SK-N-MC (cell line): ENCODE results near the gene MAP3K2.

Experiments
- EZH2 ChIP-seq: fragments of 200-600 bp; sonication (generic); IDR thresholded peaks from one replicate; pipeline ENCODE4 v1.6.1; 2017; ENCODE audit warnings: antibody characterized with exemption
- FOXP2 ChIP-seq: optimal IDR thresholded peaks from 2 replicates; pipeline ENCODE3; 2011; ENCODE audit warnings: mild to moderate bottlenecking, moderate library complexity; ENCODE audit not compliant: insufficient read depth; ENCODE audit errors: extremely low read length, control extremely low read depth
- POLR2AphosphoS5 ChIP-seq: IDR thresholded peaks from 2 replicates; pipeline ENCODE4 v1.6.1; 2012; ENCODE audit warnings: mild to moderate bottlenecking, low read depth, low read length, borderline replicate concordance

GRCh38 chr2:127400897-127401756 is 13.4 kb upstream of the MAP3K2 start:
- no peak for TF ChIP-seq EZH2
- no peak for TF ChIP-seq POLR2AphosphoS5
- no peak for TF ChIP-seq FOXP2
